GM23248 (cell line): ENCODE results near the gene GLB1L3. TPM values are rescaled to one million over a fixed set of nuclear protein-coding genes. Genes with fewer than 3 reads are reported as not detected.

ENCODE experiments used
- DNase-seq: peaks from one replicate; pipeline ENCODE4 v3.0.0-alpha.2; 2015
- H2AFZ ChIP-seq: fragments of 200-600 bp; sonication (generic); 2 replicates; pipeline ENCODE4 v1.6.1; 2016; ENCODE audit warnings: antibody characterized with exemption
- H3F3A ChIP-seq: fragments of 200-600 bp; sonication (generic); 2 replicates; pipeline ENCODE4 v1.6.1; 2016; ENCODE audit warnings: mild to moderate bottlenecking, antibody characterized with exemption, mixed run types; ENCODE audit not compliant: insufficient read depth
- H3K27ac ChIP-seq: fragments of 200-600 bp; sonication (generic); 2 replicates; pipeline ENCODE4 v1.5.1; 2016; ENCODE audit warnings: mild to moderate bottlenecking
- H3K27me3 ChIP-seq: fragments of 200-600 bp; sonication (generic); replicated peaks from 2 replicates; pipeline ENCODE4 v1.6.1; 2016; ENCODE audit warnings: mild to moderate bottlenecking; ENCODE audit not compliant: insufficient read depth
- H3K36me3 ChIP-seq: fragments of 200-600 bp; sonication (generic); 2 replicates; pipeline ENCODE4 v1.6.1; 2016; ENCODE audit warnings: low read depth, mild to moderate bottlenecking
- H3K4me1 ChIP-seq: fragments of 200-600 bp; sonication (generic); 2 replicates; pipeline ENCODE4 v1.6.1; 2016; ENCODE audit warnings: mild to moderate bottlenecking; ENCODE audit not compliant: insufficient read depth
- H3K4me2 ChIP-seq: fragments of 200-600 bp; sonication (generic); one replicate; pipeline ENCODE4 v1.6.1; 2016; ENCODE audit warnings: mild to moderate bottlenecking; ENCODE audit not compliant: unreplicated experiment
- H3K4me3 ChIP-seq: fragments of 200-600 bp; sonication (generic); 2 replicates; pipeline ENCODE4 v1.5.1; 2016; ENCODE audit warnings: mild to moderate bottlenecking
- H3K79me2 ChIP-seq: fragments of 200-600 bp; sonication (generic); 2 replicates; pipeline ENCODE4 v1.6.1; 2016; ENCODE audit warnings: mild to moderate bottlenecking; ENCODE audit not compliant: insufficient read depth
- H3K9ac ChIP-seq: fragments of 200-600 bp; sonication (generic); 2 replicates; pipeline ENCODE4 v1.6.1; 2016; ENCODE audit warnings: mild to moderate bottlenecking
- H3K9me2 ChIP-seq: fragments of 200-600 bp; sonication (generic); 2 replicates; pipeline ENCODE4 v1.6.1; 2016; ENCODE audit warnings: mixed run types, mild to moderate bottlenecking, moderate library complexity; ENCODE audit not compliant: insufficient read depth
- H3K9me3 ChIP-seq: fragments of 200-600 bp; sonication (generic); one replicate; pipeline ENCODE4 v1.6.1; 2017; ENCODE audit warnings: low read depth
- H4K20me1 ChIP-seq: fragments of 200-600 bp; sonication (generic); 2 replicates; pipeline ENCODE4 v1.6.0; 2016; ENCODE audit not compliant: insufficient read depth
- EZH2 ChIP-seq: fragments of 200-600 bp; sonication (generic); IDR thresholded peaks from 2 replicates; pipeline ENCODE4 v1.6.1; 2018; ENCODE audit warnings: antibody characterized with exemption, mild to moderate bottlenecking; ENCODE audit not compliant: insufficient read depth, poor library complexity, severe bottlenecking
- EZH2phosphoT487 ChIP-seq: fragments of 200-600 bp; sonication (generic); IDR thresholded peaks from 2 replicates; pipeline ENCODE4 v1.6.1; 2018; ENCODE audit warnings: antibody characterized with exemption, moderate library complexity, mild to moderate bottlenecking, low read depth; ENCODE audit not compliant: insufficient read depth
- WGBS, 2 experiments: methylation state at CpG; one replicate each; pipeline ENCODE4 v1.1.6; 2015 to 2017; ENCODE audit warnings: low lambda C conversion rate in 2 of 2, low coverage in 1 of 2; ENCODE audit errors: missing lambda C conversion rate in 2 of 2; 5-methylcytosine and 5-hydroxymethylcytosine counted together
- in situ Hi-C: fragments of 300-500 bp; cut with MboI; formaldehyde crosslinking; loops from 2 replicates; pipeline ENCODE4 v1.15.0; 2020
- polyA plus RNA-seq: library from polyadenylated mRNA; unstranded; fragments of >200 nt; fragmentation: Nextera tagmentation; extraction: Ambion mirVana; gene quantifications from 2 replicates; pipeline ENCODE4 v1.2.1, GENCODE V29; 2016
- total RNA-seq: library from RNA; depleted of rRNA; stranded (reverse); fragments of >200 nt; shearing (Covaris generic); gene quantifications from 2 replicates; pipeline ENCODE4 v1.2.3, GENCODE V29; 2014

The GLB1L3 gene
- total and polyA plus RNA-seq, 2 experiments from 2014 or later: not detected

- Histone ChIP-seq H3K79me2 (no peaks in the 10 kb centered on the region), H3F3A (no peaks in the 10 kb centered on the region), H3K4me2 (no peak overlapping the region), H3K4me1 (no peaks in the 10 kb centered on the region), H3K9me2 (no peaks in the 10 kb centered on the region), H3K9ac (no peak overlapping the region), H3K4me3 (no peak overlapping the region), H3K27me3 (peaks cover 37% of the 10 kb centered on the region), H3K9me3 (no peaks in the 10 kb centered on the region), H4K20me1 (no peaks in the 10 kb centered on the region), H2AFZ (no peak overlapping the region), H3K27ac (no peak overlapping the region), H3K36me3 (no peaks in the 10 kb centered on the region)
- WGBS, 2 experiments: 59 to 65% methylated on average over 10 of the region's 10 CpGs
- in situ Hi-C loops: no loop called here
- no peak for DNase-seq
- no peak for TF ChIP-seq EZH2phosphoT487
- no peak for TF ChIP-seq EZH2
These were observed 58.8 kb downstream of the GLB1L3 start for GRCh38 chr11:134334796-134335571.

- DNase-seq: no peak
- no peak overlapping the region for H3K9ac ChIP-seq
- 37 to 50% methylated on average over 4 of the region's 4 CpGs for WGBS, 2 experiments
- H3K4me1 ChIP-seq: no peaks in the 10 kb centered on the region
- no peaks in the 10 kb centered on the region for H3K36me3 ChIP-seq
- H3K27ac ChIP-seq: no peak overlapping the region
- in situ Hi-C loops: no loop called here
- H3F3A ChIP-seq: no peaks in the 10 kb centered on the region
- peaks cover 21% of the 10 kb centered on the region for H3K27me3 ChIP-seq
- no peak overlapping the region for H3K4me3 ChIP-seq
- H2AFZ ChIP-seq: no peak overlapping the region
- H4K20me1 ChIP-seq: no peaks in the 10 kb centered on the region
- TF ChIP-seq EZH2 (no peak), EZH2phosphoT487 (no peak)
- no peak overlapping the region for H3K4me2 ChIP-seq
- H3K79me2 ChIP-seq: no peaks in the 10 kb centered on the region
- H3K9me2 ChIP-seq: no peaks in the 10 kb centered on the region
- no peaks in the 10 kb centered on the region for H3K9me3 ChIP-seq
These were observed 60.9 kb downstream of the GLB1L3 start for GRCh38 chr11:134337051-134337450.

DNA sequence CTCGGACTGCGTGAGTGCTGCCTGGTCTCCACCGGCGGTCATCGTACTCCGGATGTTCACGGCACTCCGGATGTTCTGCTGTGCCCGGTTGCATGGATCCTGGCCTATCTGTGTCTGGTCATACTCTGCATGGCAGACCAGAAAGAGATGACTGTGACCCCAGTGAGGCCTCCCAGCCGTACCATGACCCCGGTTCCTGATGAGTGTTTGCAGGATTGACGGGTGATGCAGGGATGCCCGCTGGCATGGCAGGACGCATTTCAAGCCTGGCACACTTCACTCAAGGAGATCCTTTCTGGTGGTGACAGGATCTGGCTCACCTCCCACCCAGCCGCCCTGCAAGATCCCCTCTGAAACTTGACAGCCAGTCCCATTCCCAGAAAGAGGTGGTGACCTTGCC, 61.9 kb downstream of the GLB1L3 start:
- no peaks in the 10 kb centered on the region for H3K4me1 ChIP-seq
- H3K9ac ChIP-seq: no peak overlapping the region
- in situ Hi-C loops: no loop called here
- no peaks in the 10 kb centered on the region for H3F3A ChIP-seq
- H3K27ac ChIP-seq: no peak overlapping the region
- no peak overlapping the region for H3K4me3 ChIP-seq
- H3K9me3 ChIP-seq: no peaks in the 10 kb centered on the region
- H3K9me2 ChIP-seq: no peaks in the 10 kb centered on the region
- no peaks in the 10 kb centered on the region for H4K20me1 ChIP-seq
- DNase-seq: no peak
- 71 to 75% methylated on average over 12 to 15 of the region's 15 CpGs for WGBS, 2 experiments
- no peaks in the 10 kb centered on the region for H3K36me3 ChIP-seq
- no peaks in the 10 kb centered on the region for H3K79me2 ChIP-seq
- peaks cover 11% of the 10 kb centered on the region; the same call in 1 of the 2 replicates for H3K27me3 ChIP-seq
- H2AFZ ChIP-seq: no peak overlapping the region
- no peak overlapping the region for H3K4me2 ChIP-seq
- no peak for TF ChIP-seq EZH2phosphoT487
- no peak for TF ChIP-seq EZH2

- Histone ChIP-seq H3K27me3 (peaks cover 6% of the 10 kb centered on the region; the same call in 1 of the 2 replicates), H3K9me2 (no peaks in the 10 kb centered on the region), H2AFZ (no peak overlapping the region), H3K4me1 (no peaks in the 10 kb centered on the region), H3K27ac (no peak overlapping the region), H3K4me3 (no peak overlapping the region), H3K9me3 (no peaks in the 10 kb centered on the region), H4K20me1 (no peaks in the 10 kb centered on the region), H3K4me2 (no peak overlapping the region), H3K79me2 (no peaks in the 10 kb centered on the region), H3K9ac (no peak overlapping the region), H3F3A (no peaks in the 10 kb centered on the region), H3K36me3 (no peaks in the 10 kb centered on the region)
- WGBS, 2 experiments: 45 to 54% methylated on average over 7 of the region's 7 CpGs
- in situ Hi-C loops: no loop called here
- TF ChIP-seq EZH2 (no peak), EZH2phosphoT487 (no peak)
- DNase-seq: no peak
These were observed 62.5 kb downstream of the GLB1L3 start for GRCh38 chr11:134338654-134339053.
